SH-SY5Y (cell line): ENCODE results near the gene PLCH1.

Source experiments
- GATA2 ChIP-seq: IDR thresholded peaks from 2 replicates; pipeline ENCODE4 v1.6.1; 2011; ENCODE audit warnings: mild to moderate bottlenecking, low read depth, low read length
- GATA3 ChIP-seq: IDR thresholded peaks from 2 replicates; pipeline ENCODE4 v1.6.1; 2011; ENCODE audit warnings: low read depth, mild to moderate bottlenecking, low read length, moderate library complexity

The PLCH1 gene

GRCh38 chr3:155651489-155652218 is 93.2 kb downstream of the PLCH1 start:
- no peak for TF ChIP-seq GATA2
- no peak for TF ChIP-seq GATA3

- no peak for TF ChIP-seq GATA3
- no peak for TF ChIP-seq GATA2
Observed at GRCh38 chr3:155648013-155648591, 96.8 kb downstream of the PLCH1 start.

GRCh38 chr3:155647206-155647605 is 97.7 kb downstream of the PLCH1 start:
- no peak for TF ChIP-seq GATA3
- no peak for TF ChIP-seq GATA2

- TF ChIP-seq GATA3 (no peak), GATA2 (no peak)
Observed at GRCh38 chr3:155646669-155647068, 98.2 kb downstream of the PLCH1 start.

- TF ChIP-seq GATA3 = no peak
- no peak for TF ChIP-seq GATA2
Observed at GRCh38 chr3:155646128-155646527, 98.7 kb downstream of the PLCH1 start.

- TF ChIP-seq GATA3 = no peak
- no peak for TF ChIP-seq GATA2
Observed at GRCh38 chr3:155643581-155644165, 101.2 kb downstream of the PLCH1 start.

GRCh38 chr3:155641956-155642355 is 102.9 kb downstream of the PLCH1 start:
- no peak for TF ChIP-seq GATA3
- TF ChIP-seq GATA2 = no peak

GRCh38 chr3:155640098-155640497 is 104.8 kb downstream of the PLCH1 start:
- TF ChIP-seq GATA3 = no peak
- TF ChIP-seq GATA2 = no peak

- TF ChIP-seq GATA2 (no peak), GATA3 (no peak)
Observed at GRCh38 chr3:155639462-155640055, 105.3 kb downstream of the PLCH1 start.

GRCh38 chr3:155637567-155637966 is 107.3 kb downstream of the PLCH1 start:
- TF ChIP-seq GATA3 (no peak), GATA2 (no peak)

- no peak for TF ChIP-seq GATA3
- TF ChIP-seq GATA2 = no peak
Observed at GRCh38 chr3:155635056-155635455, 109.8 kb downstream of the PLCH1 start.

GRCh38 chr3:155634121-155634719 is 110.7 kb downstream of the PLCH1 start:
- no peak for TF ChIP-seq GATA3
- no peak for TF ChIP-seq GATA2

GRCh38 chr3:155631323-155632019 is 113.4 kb downstream of the PLCH1 start:
- no peak for TF ChIP-seq GATA2
- TF ChIP-seq GATA3 = no peak

- no peak for TF ChIP-seq GATA2
- no peak for TF ChIP-seq GATA3
Observed at GRCh38 chr3:155629556-155629955, 115.3 kb downstream of the PLCH1 start.
